AG04450 (cell line): ENCODE measurements around the gene HOXA5. TPM values are rescaled to one million over a fixed set of nuclear protein-coding genes. Genes with fewer than 3 reads are reported as not detected.

Experiments used
- CTCF ChIA-PET: fragments of 300-600, 350-600 bp; formaldehyde crosslinking; extraction: SDS; loops from one replicate; lab custom pipeline; 2022; ENCODE audit warnings: antibody characterized with exemption, inconsistent platforms; lab: Charles Lee
- POLR2A ChIA-PET: fragments of 350-600 bp; formaldehyde crosslinking; extraction: SDS; loops from one replicate; lab custom pipeline; 2021; ENCODE audit warnings: antibody characterized with exemption, inconsistent platforms; lab: Yijun Ruan, JAX
- DNase-seq: peaks from one replicate; pipeline ENCODE4 v3.0.0-alpha.2; 2011; ENCODE audit warnings: low read depth, low spot score
- H3K27ac ChIP-seq: one replicate; pipeline ENCODE4 v1.5.1; 2012; ENCODE audit warnings: low read depth, low read length, control low read depth
- H3K27me3 ChIP-seq: one replicate; pipeline ENCODE4 v1.6.0; 2012; ENCODE audit warnings: low read length; ENCODE audit not compliant: control insufficient read depth, insufficient read depth
- H3K4me3 ChIP-seq: 2 replicates; pipeline ENCODE4 v1.5.1; 2011; ENCODE audit warnings: mild to moderate bottlenecking, low read depth, low read length, control low read depth
- H3K9me3 ChIP-seq: 2 replicates; pipeline ENCODE4 v1.5.1; 2012; ENCODE audit warnings: low read length; ENCODE audit not compliant: control insufficient read depth, insufficient read depth
- CTCF ChIP-seq: IDR thresholded peaks from 2 replicates; pipeline ENCODE4 v1.5.1; 2011; ENCODE audit warnings: low read depth, low read length, control low read depth, inconsistent platforms
- polyA plus RNA-seq: library from polyadenylated mRNA; depleted of rRNA; stranded (reverse); fragments of >200 nt; gene quantifications from 2 replicates; pipeline ENCODE4 v1.2.3, GENCODE V29; 2011

The HOXA5 gene
- polyA plus RNA-seq, 1 experiment: 51.0 TPM

- H3K27me3 ChIP-seq: peaks cover 91% of the 10 kb centered on the region
- ChIA-PET POLR2A (no interaction called here), CTCF (interaction anchor here (0.5 to 3.4 kb wide), 5 partner anchors 7 to 1920 kb away, joined by 3 to 25 read pairs (median 5); no protein-coding TSS in a partner anchor)
- DNase-seq: no peak
- H3K27ac ChIP-seq: no peak overlapping the region
- no peak overlapping the region for H3K4me3 ChIP-seq
- H3K9me3 ChIP-seq: peaks cover 20% of the 10 kb centered on the region; the same call in 1 of the 2 replicates
- TF ChIP-seq CTCF: no peak
Observed at GRCh38 chr7:27172315-27172774, 28.9 kb upstream of the HOXA5 start.

GRCh38 chr7:27171637-27172314, 28.3 kb upstream of the HOXA5 start:
- TF ChIP-seq CTCF: no peak
- ChIA-PET POLR2A (no interaction called here), CTCF (interaction anchor here (0.5 to 3.4 kb wide), 5 partner anchors 8 to 1920 kb away, joined by 3 to 25 read pairs (median 6); no protein-coding TSS in a partner anchor)
- Histone ChIP-seq H3K9me3 (peaks cover 20% of the 10 kb centered on the region; the same call in 1 of the 2 replicates), H3K4me3 (no peak overlapping the region), H3K27me3 (peaks cover 91% of the 10 kb centered on the region), H3K27ac (no peak overlapping the region)
- no peak for DNase-seq

GRCh38 chr7:27171325-27171636, 27.8 kb upstream of the HOXA5 start:
- no peak for TF ChIP-seq CTCF
- no peak overlapping the region for H3K4me3 ChIP-seq
- DNase-seq: no peak
- POLR2A ChIA-PET: no interaction called here
- H3K9me3 ChIP-seq: peaks cover 24% of the 10 kb centered on the region; the same call in 1 of the 2 replicates
- peaks cover 92% of the 10 kb centered on the region for H3K27me3 ChIP-seq
- H3K27ac ChIP-seq: no peak overlapping the region
- CTCF ChIA-PET: interaction anchor here (1.2 to 3.4 kb wide), 4 partner anchors 8 to 1279 kb away, joined by 5 to 25 read pairs (median 7); no protein-coding TSS in a partner anchor

- Histone ChIP-seq H3K27ac (no peak overlapping the region), H3K27me3 (peaks cover 92% of the 10 kb centered on the region), H3K4me3 (no peak overlapping the region), H3K9me3 (peaks cover 28% of the 10 kb centered on the region; the same call in 1 of the 2 replicates)
- no peak for DNase-seq
- POLR2A ChIA-PET: no interaction called here
- no peak for TF ChIP-seq CTCF
- CTCF ChIA-PET: interaction anchor here (1.2 to 3.4 kb wide), 5 partner anchors 9 to 1278 kb away, joined by 3 to 25 read pairs (median 6); no protein-coding TSS in a partner anchor
Observed at GRCh38 chr7:27170426-27171324, 27.2 kb upstream of the HOXA5 start.
